ENCODE measurements around the gene ELMO2. TPM values are rescaled to one million over a fixed set of nuclear protein-coding genes. Genes with fewer than 3 reads are reported as not detected.

The ELMO2 gene
- total and polyA plus RNA-seq, 4 donors, result 60.2 to 87.8 (median 70.9) TPM

DNA sequence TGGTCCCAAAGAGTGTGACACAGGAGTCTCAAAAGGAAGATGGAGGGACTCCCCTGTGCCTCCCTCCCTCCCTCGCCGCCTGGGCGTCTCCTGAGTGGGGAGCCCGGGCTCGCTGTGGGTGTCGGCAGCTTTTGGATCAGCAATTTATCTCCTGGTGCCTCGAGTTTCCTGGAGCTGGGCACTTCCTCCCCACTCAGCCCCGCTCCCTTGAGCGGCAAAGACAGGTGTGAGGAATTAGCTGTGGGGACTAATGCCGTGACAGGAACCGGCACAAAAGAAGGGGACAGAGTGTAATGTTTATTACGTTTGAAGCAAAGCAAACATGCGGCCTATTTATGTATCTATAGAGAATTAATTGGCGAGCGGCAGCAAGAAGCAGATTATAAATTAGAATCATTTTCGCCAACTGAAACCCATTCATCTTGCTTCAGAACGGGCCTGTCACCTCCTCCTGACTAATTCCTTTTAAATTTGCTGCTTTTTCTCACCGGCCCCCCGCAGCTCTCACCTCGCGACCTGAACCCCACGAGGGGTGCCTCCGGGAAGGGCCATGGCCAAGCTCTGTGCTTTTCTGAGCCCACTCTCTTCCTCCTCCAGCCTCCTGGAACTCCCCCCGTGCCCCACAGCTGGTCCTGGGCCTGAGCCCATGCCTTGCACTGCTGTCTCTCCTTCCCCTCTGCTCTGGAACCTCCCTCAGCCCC is 89.3 kb downstream of the ELMO2 start:
- H3K27me3 ChIP-seq (ENCODE audit: control insufficient read depth, insufficient read depth, low read length), result peaks cover 37% of the 10 kb centered on the region
- no peak overlapping the region for H3K27ac ChIP-seq (ENCODE audit: low read depth, low read length)
- peaks cover 16% of the 10 kb centered on the region for H3K4me1 ChIP-seq (ENCODE audit: control insufficient read depth, insufficient read depth, low read length)
- H3K9me3 ChIP-seq (ENCODE audit: control insufficient read depth, insufficient read depth, low read length), result no peaks in the 10 kb centered on the region
- DNase-seq (ENCODE audit: low read depth in 4 of 6, low spot score in 6 of 6), result peak in 1 of 6 donors; percentile 46
- H3K4me3 ChIP-seq (ENCODE audit: low read depth, low read length), result no peak overlapping the region
- WGBS (ENCODE audit: insufficient coverage), result 35% methylated on average over 14 of the region's 24 CpGs
- no peaks in the 10 kb centered on the region for H3K36me3 ChIP-seq (ENCODE audit: control insufficient read depth, insufficient read depth, low read length)

Other genes starting within 250 kb of the ELMO2 start
- 1 to 10 TPM; 1.6 to 2.4 TPM for gene CDH22, start 98.1 kb downstream of the ELMO2 start, total RNA-seq
- gene CDH22, start 98.1 kb downstream of the ELMO2 start, polyA plus RNA-seq (ENCODE audit: insufficient read length in 2 of 2), result 10 to 100 TPM; 12.6 to 13.1 TPM
- gene ZNF334, start 106.9 kb upstream of the ELMO2 start, total RNA-seq, result 10 to 100 TPM; 17.6 to 23.7 TPM
- gene ZNF334, start 106.9 kb upstream of the ELMO2 start, polyA plus RNA-seq (ENCODE audit: insufficient read length in 2 of 2), result 10 to 100 TPM; 25.0 to 25.6 TPM
- under 1 TPM in 1 of 2 donors, not detected in 1; 0.06 TPM for gene OCSTAMP, start 144.0 kb upstream of the ELMO2 start, total RNA-seq
- under 1 TPM in 1 of 2 donors, not detected in 1; 0.13 TPM for gene OCSTAMP, start 144.0 kb upstream of the ELMO2 start, polyA plus RNA-seq (ENCODE audit: insufficient read length in 2 of 2)
- gene SLC13A3, start 244.8 kb upstream of the ELMO2 start, total RNA-seq, result 100 to 1,000 TPM in 1 of 2 donors, 10 to 100 TPM in 1; 39.6 to 303 TPM
- 10 to 100 TPM in 1 of 2 donors, 1 to 10 TPM in 1; 8.8 to 63.7 TPM for gene SLC13A3, start 244.8 kb upstream of the ELMO2 start, polyA plus RNA-seq (ENCODE audit: insufficient read length in 2 of 2)

Data from spinal cord (tissue), 10 donors.